ENCODE measurements around the gene DDX23. TPM values are rescaled to one million over a fixed set of nuclear protein-coding genes. Genes with fewer than 3 reads are reported as not detected.

The DDX23 gene
- total RNA-seq (2021; ENCODE audit: unreplicated experiment) (130 TPM), Bru-seq, nascent RNA (percentile 91 among the genes with signal in this experiment), BruChase-seq, experiment 1, labeled RNA remaining after a 2-hour chase (percentile 90 among the genes with signal in this experiment), BruChase-seq, experiment 2, labeled RNA remaining after a 6-hour chase (percentile 95 among the genes with signal in this experiment)
- polyA plus RNA-seq (2012; ENCODE audit: insufficient read length) = 119 TPM
- long read RNA-seq, transcript DDX23-201 (17 exons, 3,248 nt) = major isoform, 66 of 144 reads
- long read RNA-seq, partial matches to known transcripts = 29 of 144 reads
- long read RNA-seq, other reads (novel, unspliced or antisense) = 49 of 144 reads

GRCh38 chr12:48851883-48852733, at the start of gene DDX23:
TSS of gene DDX23 (minus strand) at chr12:48852163. CDS start at chr12:48845782, 6,381 bp downstream.
- POLR2A ChIA-PET = interaction anchor here (0.6 kb wide), 4 partner anchors 35 to 955 kb away, joined by 8 to 12 read pairs (median 10); partner anchors contain the start of gene FKBP11
- CTCF ChIA-PET = interaction anchor here (1.0 to 3.1 kb wide), 9 partner anchors 13 to 129 kb away, joined by 3 to 55 read pairs (median 6); partner anchors contain the start of genes RND1 and WNT1
- DNase-seq (ENCODE audit: low read depth, low spot score) (peak; percentile 88), ATAC-seq (peak; percentile 99)
- H3K4me1 ChIP-seq (ENCODE audit: control insufficient read depth, insufficient read depth, low read length) = peaks cover 14% of the 10 kb centered on the region
- no peaks in the 10 kb centered on the region for H3K9me3 ChIP-seq (ENCODE audit: control insufficient read depth, insufficient read depth, low read depth, low read length)
- peak within 1 kb of the TSS; percentile 96 to 98 for H3K4me3 ChIP-seq (ENCODE audit: low read depth in 2 of 2, low read length in 2 of 2)
- peak within 1 kb of the TSS; percentile 97 for H3K27ac ChIP-seq (ENCODE audit: low read length)
- peaks cover 7% of the 10 kb centered on the region; the same call in 1 of the 2 replicates for H3K36me3 ChIP-seq (ENCODE audit: control insufficient read depth, insufficient read depth, low read length)
- TSS peak; percentile 85 for BruUV-seq (replicated peaks)
- TF ChIP-seq TCF7L2 (IDR thresholded peaks at IDR 0.05; ENCODE audit: low read depth, low read length) = 0 out of 2 replicates have a peak, but pooled peaks have one; percentile 42
- TF ChIP-seq SIN3A (IDR thresholded peaks at IDR 0.05; ENCODE audit: borderline replicate concordance, insufficient read depth, low read depth, low read length) = peak; percentile 81; the same call in 1 of the 2 replicates
- no peak for TF ChIP-seq REST (IDR thresholded peaks at IDR 0.05; ENCODE audit: insufficient read depth in 1 of 2, low read depth in 2 of 2, low read length in 1 of 2)
- TF ChIP-seq POLR2AphosphoS5 (IDR thresholded peaks at IDR 0.05; ENCODE audit: low read depth, low read length) = peak; percentile 86
- TF ChIP-seq, protein P1, sequence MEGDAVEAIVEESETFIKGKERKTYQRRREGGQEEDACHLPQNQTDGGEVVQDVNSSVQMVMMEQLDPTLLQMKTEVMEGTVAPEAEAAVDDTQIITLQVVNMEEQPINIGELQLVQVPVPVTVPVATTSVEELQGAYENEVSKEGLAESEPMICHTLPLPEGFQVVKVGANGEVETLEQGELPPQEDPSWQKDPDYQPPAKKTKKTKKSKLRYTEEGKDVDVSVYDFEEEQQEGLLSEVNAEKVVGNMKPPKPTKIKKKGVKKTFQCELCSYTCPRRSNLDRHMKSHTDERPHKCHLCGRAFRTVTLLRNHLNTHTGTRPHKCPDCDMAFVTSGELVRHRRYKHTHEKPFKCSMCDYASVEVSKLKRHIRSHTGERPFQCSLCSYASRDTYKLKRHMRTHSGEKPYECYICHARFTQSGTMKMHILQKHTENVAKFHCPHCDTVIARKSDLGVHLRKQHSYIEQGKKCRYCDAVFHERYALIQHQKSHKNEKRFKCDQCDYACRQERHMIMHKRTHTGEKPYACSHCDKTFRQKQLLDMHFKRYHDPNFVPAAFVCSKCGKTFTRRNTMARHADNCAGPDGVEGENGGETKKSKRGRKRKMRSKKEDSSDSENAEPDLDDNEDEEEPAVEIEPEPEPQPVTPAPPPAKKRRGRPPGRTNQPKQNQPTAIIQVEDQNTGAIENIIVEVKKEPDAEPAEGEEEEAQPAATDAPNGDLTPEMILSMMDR (IDR thresholded peaks at IDR 0.05) = no peak
- intact Hi-C loops (cut with micrococcal nuclease; ENCODE audit: unreplicated experiment) (loop anchor here (2.0 kb wide), 1 partner anchor 143 kb away; no protein-coding TSS in a partner anchor), in situ Hi-C loops (cut with HindIII; ENCODE audit: low pct_unique_long_range_greater_than_20kb, low sequenced_read_pairs) (no loop called here)
- H3K27me3 ChIP-seq (ENCODE audit: control insufficient read depth, insufficient read depth, low read length) = no peaks in the 10 kb centered on the region

DNA sequence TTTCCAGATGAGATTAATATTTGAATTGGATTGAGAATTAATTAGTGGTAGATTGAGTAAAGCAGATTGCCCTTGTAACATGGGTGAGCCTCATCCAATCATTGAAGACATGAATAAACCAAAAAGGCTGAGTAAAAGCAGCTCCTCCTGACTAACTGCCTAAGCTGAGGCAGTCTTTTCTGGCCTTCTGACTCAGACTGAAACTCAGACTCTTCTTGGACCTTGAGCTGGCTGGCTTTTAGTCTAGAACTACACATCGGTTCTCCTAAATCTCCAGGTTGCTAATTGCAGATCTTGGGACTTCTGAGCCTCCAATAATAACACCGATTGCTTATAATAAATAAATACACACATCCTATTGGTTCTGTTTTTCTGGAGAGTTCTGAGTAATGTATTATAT, 49.3 kb upstream of the DDX23 start:
- no peak overlapping the region for H3K4me3 ChIP-seq (ENCODE audit: low read depth in 2 of 2, low read length in 2 of 2)
- ChIA-PET POLR2A (interaction anchor here (0.7 kb wide), 1 partner anchor 11 kb away, joined by 5 read pairs; no protein-coding TSS in a partner anchor), CTCF (no interaction called here)
- no TSS peak for BruUV-seq (replicated peaks)
- H3K27ac ChIP-seq (ENCODE audit: low read length) = no peak overlapping the region
- no peak for DNase-seq (ENCODE audit: low read depth, low spot score)
- no peak for ATAC-seq
- in situ Hi-C loops (cut with HindIII; ENCODE audit: low pct_unique_long_range_greater_than_20kb, low sequenced_read_pairs) (no loop called here), intact Hi-C loops (cut with micrococcal nuclease; ENCODE audit: unreplicated experiment) (no loop called here)
- TF ChIP-seq POLR2AphosphoS5 (IDR thresholded peaks at IDR 0.05; ENCODE audit: low read depth, low read length) (no peak), SIN3A (IDR thresholded peaks at IDR 0.05; ENCODE audit: borderline replicate concordance, insufficient read depth, low read depth, low read length) (no peak), TCF7L2 (IDR thresholded peaks at IDR 0.05; ENCODE audit: low read depth, low read length) (no peak), REST (IDR thresholded peaks at IDR 0.05; ENCODE audit: insufficient read depth in 1 of 2, low read depth in 2 of 2, low read length in 1 of 2) (no peak)
- TF ChIP-seq, protein P1 (IDR thresholded peaks at IDR 0.05) = no peak
- H3K9me3 ChIP-seq (ENCODE audit: control insufficient read depth, insufficient read depth, low read depth, low read length) = no peaks in the 10 kb centered on the region
- no peaks in the 10 kb centered on the region for H3K27me3 ChIP-seq (ENCODE audit: control insufficient read depth, insufficient read depth, low read length)
- no peaks in the 10 kb centered on the region for H3K36me3 ChIP-seq (ENCODE audit: control insufficient read depth, insufficient read depth, low read length)
- no peaks in the 10 kb centered on the region for H3K4me1 ChIP-seq (ENCODE audit: control insufficient read depth, insufficient read depth, low read length)
